ENCODE data around the gene MRPS23. TPM values are rescaled to one million over a fixed set of nuclear protein-coding genes. Genes with fewer than 3 reads are reported as not detected.

Gene MRPS23
- polyA plus RNA-seq, 1 experiment, result 33.7 TPM

GRCh38 chr17:57868910-57869616 lies 19.2 kb upstream of the MRPS23 start:
- H3K4me3 ChIP-seq (ENCODE audit: low read depth, low read length), result no peak overlapping the region
- peaks cover 18% of the 10 kb centered on the region for H3K36me3 ChIP-seq (ENCODE audit: control insufficient read depth, insufficient read depth, low read length)
- H3K27me3 ChIP-seq (ENCODE audit: control insufficient read depth, insufficient read depth, low read length), result no peaks in the 10 kb centered on the region
- DNase-seq (ENCODE audit: low read depth), result no peak
- ChIA-PET POLR2A (interaction anchor here (0.6 to 1.8 kb wide), 3 partner anchors 10 to 85 kb away, joined by 3 to 5 read pairs (median 4); no protein-coding TSS in a partner anchor), CTCF (interaction anchor here (0.6 to 14.1 kb wide), 16 partner anchors 10 to 146 kb away, joined by 3 to 122 read pairs (median 4); no protein-coding TSS in a partner anchor)
- TF ChIP-seq CTCF (IDR thresholded peaks at IDR 0.05; ENCODE audit: insufficient read depth, low read depth, low read length), result no peak

GRCh38 chr17:57868007-57868909 lies 18.4 kb upstream of the MRPS23 start:
- Histone ChIP-seq H3K36me3 (ENCODE audit: control insufficient read depth, insufficient read depth, low read length) (peaks cover 18% of the 10 kb centered on the region), H3K4me3 (ENCODE audit: low read depth, low read length) (no peak overlapping the region), H3K27me3 (ENCODE audit: control insufficient read depth, insufficient read depth, low read length) (no peaks in the 10 kb centered on the region)
- DNase-seq (ENCODE audit: low read depth), result peak; percentile 73
- peak; percentile 72 for TF ChIP-seq CTCF (IDR thresholded peaks at IDR 0.05; ENCODE audit: insufficient read depth, low read depth, low read length)
- POLR2A ChIA-PET, result interaction anchor here (1.8 kb wide), 1 partner anchor 11 kb away, joined by 5 read pairs; no protein-coding TSS in a partner anchor
- CTCF ChIA-PET, result interaction anchor here (0.6 to 14.1 kb wide), 18 partner anchors 9 to 146 kb away, joined by 3 to 122 read pairs (median 4); no protein-coding TSS in a partner anchor

GRCh38 chr17:57867126-57867525 lies 17.3 kb upstream of the MRPS23 start:
- DNase-seq (ENCODE audit: low read depth), result no peak
- TF ChIP-seq CTCF (IDR thresholded peaks at IDR 0.05; ENCODE audit: insufficient read depth, low read depth, low read length), result no peak
- ChIA-PET CTCF (interaction anchor here (0.7 to 14.1 kb wide), 7 partner anchors 8 to 130 kb away, joined by 3 to 122 read pairs (median 11); partner anchors contain the start of gene VEZF1), POLR2A (interaction anchor here (1.8 kb wide), 1 partner anchor 12 kb away, joined by 5 read pairs; no protein-coding TSS in a partner anchor)
- Histone ChIP-seq H3K4me3 (ENCODE audit: low read depth, low read length) (no peak overlapping the region), H3K36me3 (ENCODE audit: control insufficient read depth, insufficient read depth, low read length) (peaks cover 14% of the 10 kb centered on the region), H3K27me3 (ENCODE audit: control insufficient read depth, insufficient read depth, low read length) (no peaks in the 10 kb centered on the region)

GRCh38 chr17:57866723-57867122 lies 16.9 kb upstream of the MRPS23 start:
- CTCF ChIA-PET, result interaction anchor here (0.7 to 14.1 kb wide), 8 partner anchors 7 to 131 kb away, joined by 3 to 122 read pairs (median 7); partner anchors contain the start of genes MRPS23 and VEZF1
- Histone ChIP-seq H3K27me3 (ENCODE audit: control insufficient read depth, insufficient read depth, low read length) (no peaks in the 10 kb centered on the region), H3K4me3 (ENCODE audit: low read depth, low read length) (no peak overlapping the region), H3K36me3 (ENCODE audit: control insufficient read depth, insufficient read depth, low read length) (peaks cover 11% of the 10 kb centered on the region)
- no peak for TF ChIP-seq CTCF (IDR thresholded peaks at IDR 0.05; ENCODE audit: insufficient read depth, low read depth, low read length)
- no peak for DNase-seq (ENCODE audit: low read depth)
- POLR2A ChIA-PET, result no interaction called here
